GM19467 (cell line): ENCODE results near the gene DCLRE1C.
"Not testable (repeated sequence)": the region's sequence is repeated elsewhere in the genome, so short reads cannot be mapped to it uniquely, and the experiment has no call there.

Experiments
- ATAC-seq: cut with Tn5 transposase; IDR thresholded peaks from one replicate; pipeline ENCODE4 v1.9.1; 2021; ENCODE audit warnings: mild to moderate bottlenecking, moderate library complexity; ENCODE audit not compliant: unreplicated experiment

The DCLRE1C gene

DNA sequence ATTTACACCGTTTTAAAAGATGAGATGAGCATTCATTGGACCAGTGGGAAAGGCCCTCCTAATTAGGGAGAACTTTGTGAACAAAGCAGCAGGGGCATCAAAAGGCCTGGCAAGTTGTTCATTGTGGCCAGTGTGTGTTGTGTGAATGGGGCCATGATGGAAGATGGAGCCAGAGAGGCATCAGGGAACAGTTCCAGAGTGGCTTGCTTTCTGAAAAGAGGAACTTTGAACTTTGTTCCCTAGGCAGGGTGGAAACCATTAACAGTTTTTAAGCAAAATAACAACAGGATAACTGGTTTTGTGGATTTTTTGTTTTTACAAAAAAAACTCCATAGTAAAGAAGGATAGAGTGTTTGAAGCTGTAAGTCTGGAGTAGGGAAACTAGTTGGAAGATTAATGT lies 62.7 kb downstream of the DCLRE1C start:
- ATAC-seq, result no peak

DNA sequence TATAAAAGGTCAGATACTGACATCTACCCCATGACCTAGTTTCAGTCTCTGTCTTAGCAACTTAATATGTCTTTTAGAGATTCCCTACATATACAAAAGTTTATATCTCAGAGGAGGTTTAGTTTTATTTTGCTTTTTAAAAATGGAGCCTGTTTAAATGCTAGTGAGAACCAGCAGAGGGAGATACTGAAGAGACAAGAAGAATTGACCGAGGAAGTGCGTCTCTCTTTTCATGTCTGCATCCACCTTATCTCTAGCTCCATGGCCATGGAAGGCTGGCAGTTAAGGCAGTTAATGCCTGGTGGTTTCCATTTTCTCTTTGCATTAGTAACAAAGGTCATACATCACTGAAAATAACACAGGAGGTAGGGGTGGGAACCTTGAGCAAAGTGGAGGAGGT lies 64.6 kb downstream of the DCLRE1C start:
- no peak for ATAC-seq

DNA sequence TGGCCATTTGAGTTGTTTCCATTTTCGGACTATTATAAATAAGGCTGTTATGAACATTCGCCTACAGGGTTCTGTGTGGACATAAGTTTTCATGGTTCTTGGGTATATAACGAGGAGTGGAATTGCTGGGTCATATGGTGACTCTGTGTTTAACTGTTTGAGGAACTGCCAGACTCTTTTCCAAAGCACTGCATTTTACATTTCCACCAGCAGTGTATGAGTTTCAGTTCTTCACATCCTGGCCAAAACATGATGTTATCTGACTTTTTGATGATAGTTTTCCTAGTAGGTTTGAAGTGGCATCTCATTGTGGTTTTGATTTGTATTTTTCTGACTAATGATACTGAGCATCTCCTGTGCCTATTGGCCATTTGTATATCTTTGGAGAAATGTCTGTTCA lies 69.8 kb downstream of the DCLRE1C start:
- ATAC-seq, result no peak

DNA sequence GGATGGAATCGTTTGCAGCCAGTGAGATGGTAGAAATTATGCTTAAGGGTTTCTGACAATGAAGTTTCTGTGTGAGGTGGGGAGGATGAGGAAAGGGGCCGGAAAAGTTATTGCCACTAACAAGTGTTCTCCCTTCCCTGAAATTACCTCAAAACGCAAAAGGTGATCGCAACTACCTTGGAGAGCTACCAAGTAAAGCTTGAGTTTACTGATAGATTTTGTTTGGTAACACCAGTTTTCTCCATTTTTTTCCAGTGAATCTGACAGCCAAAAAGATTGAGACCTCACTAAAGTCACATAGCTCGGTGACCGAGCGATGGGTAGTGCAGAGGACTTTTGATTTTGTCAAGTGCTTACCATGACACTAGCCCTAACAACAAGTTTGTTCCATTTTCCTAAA lies 73.7 kb downstream of the DCLRE1C start:
- ATAC-seq, result no peak

DNA sequence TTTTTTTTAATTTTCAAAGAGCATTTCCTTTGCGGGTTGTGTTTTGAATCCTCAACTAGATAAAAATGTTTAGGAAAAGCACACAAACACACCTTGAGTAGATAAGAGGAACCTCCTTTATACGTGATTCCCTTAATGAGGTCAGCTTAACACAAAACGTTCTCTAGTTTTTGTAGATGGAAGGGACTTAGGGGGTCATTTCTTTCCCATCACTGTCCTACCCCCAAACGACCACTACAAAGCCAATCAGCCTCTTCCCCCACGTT lies 74.0 kb downstream of the DCLRE1C start:
- no peak for ATAC-seq

DNA sequence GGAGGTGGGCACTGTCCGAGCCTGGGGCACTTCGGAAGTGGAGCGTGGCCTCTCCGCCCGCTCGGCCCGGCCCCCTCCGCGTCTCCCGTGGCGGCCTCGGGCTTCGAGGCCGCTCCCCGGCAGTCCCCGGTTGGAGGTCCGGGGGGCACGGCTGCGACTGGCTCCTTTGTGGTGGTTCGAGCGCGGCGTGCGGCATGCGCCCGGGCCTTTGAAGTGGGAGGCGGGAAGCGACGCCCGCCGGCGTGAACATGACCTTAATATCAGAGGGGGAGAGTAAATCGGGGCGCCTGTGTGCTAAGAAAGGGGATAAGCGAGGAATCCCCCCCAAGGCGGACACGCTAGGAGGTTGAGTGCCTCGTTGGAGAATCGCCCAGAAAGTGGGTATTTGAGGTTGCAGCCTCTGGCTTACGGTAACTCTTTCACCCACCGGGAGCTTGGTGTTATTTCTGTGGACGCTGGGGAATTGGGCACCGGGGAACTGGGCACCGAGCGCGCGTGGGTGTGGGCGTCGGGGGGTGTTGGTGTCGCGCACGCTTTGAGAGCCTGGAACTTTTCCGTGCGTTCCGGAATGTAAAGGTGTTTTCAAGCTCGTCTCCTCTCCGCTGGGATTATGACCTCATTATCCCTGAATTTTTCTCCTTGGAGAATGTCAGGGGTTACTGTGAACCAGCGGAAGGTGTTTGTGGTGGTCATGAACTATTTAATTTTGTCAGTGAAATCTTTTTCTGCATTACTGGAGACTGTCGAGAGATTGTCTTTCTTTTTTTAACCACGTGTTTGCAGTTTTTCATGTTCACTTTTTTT lies 74.6 kb downstream of the DCLRE1C start:
- peak; percentile 11 for ATAC-seq

DNA sequence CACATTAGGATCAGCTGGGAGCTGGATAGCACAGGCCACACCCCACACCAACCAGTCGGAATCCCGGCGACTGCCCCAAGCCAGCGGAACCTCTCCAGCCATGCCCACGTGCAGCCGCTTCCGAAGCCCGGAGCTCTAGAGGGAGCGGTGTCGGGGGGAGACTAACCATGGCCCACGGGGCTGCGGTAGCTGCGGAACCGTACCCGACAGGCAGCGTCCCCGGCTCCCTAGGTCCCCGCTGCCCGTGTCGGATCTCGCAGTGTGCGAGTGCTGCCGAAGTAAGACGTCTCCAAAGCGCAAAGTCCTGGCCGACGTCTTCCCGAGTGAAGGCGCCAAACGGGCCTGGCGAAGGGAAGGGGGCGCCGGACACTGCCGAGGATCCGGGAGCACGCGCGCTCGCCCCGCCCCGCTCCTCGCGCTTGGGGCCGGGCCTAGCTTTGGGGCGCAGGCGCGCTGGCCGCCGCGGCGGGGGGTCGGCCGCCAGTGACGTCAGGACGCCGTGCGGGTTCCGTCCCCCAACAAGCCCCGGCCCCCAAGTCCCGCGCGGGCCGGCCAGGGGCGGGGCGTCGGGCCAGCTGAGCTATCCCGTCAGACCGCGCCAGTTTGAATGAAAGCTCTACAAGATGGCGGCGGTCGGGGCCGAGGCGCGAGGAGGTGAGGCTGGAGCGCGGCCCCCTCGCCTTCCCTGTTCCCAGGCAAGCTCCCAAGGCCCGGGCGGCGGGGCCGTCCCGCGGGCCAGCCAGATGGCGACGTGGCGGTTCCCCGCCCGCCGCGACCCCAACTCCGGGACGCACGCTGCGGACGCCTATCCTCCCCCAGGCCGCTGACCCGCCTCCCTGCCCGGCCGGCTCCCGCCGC lies 75.4 kb downstream of the DCLRE1C start, which contains the start of gene SUV39H2:
SUV39H2 (plus strand) TSS at position 601 of the 858 bp plus-strand sequence; CDS start at position 624, 23 bp downstream.
- peak; percentile 84 for ATAC-seq

DNA sequence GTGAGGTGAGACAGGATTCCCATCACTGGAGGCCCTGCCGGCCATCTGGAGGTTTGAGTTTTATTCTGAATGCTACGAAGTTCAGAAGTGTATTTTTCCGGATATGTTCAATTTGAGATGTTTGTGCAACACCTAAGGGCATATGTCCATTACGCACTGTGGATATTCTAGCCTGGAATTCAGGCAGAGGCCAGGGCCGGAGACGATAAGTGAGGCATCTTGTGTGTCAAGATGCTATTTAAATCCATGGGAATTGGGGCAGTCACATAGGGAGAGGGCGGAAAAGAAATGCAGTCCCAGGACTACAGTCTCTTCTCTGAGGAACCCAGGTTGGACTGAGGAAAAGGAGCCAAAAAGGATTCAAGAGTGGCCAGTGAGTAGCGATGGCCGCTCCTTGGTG lies 77.1 kb downstream of the DCLRE1C start:
- no peak for ATAC-seq

DNA sequence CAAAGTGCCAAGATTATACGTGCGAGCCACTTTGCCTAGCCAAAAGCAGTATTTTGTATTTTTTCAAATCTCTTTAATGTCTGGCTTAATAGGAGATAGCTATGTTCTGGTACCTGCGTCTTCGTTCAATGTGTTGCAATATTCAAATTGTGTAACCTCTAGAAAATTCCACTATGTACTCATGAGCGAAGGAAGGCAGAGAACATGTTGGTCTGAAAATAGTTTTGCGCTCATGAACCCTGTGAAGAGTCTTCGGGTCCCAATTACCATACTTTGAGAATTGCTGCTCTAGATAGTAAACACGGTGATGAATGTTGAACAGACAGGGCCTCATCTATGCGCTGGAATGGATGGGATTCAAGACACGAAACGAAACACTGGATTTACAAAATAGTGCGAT lies 78.0 kb downstream of the DCLRE1C start:
- no peak for ATAC-seq

DNA sequence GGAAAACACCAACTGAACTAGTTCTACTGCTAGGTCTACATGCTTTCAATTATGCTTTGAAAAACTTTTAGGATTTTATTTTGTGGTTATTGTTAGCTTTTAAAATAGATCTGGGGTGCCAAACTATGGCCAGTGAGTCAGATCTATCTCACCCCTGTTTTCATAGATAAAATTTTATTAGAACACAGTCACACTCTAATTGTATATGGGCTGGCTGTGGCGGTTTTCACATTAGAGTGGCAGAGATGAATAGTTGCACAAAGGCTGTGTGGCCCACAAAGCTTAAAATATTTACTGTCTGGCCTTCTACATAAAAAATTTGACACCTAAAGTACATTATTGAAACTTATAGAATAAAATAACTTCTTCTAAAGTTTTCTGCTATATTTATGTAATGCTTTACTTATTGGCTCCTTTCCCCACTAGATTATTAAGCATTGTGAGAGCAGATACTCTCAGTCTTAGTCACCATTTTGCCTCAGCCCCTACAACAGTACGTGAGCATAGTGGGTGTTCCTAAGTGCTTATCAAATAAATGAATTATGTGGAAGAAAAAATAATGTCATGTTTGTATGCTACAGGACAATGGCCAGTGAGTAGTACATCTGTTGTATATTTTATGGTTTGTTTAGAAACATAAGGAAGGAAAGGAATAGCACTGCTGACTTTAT lies 80.7 kb downstream of the DCLRE1C start:
- no peak for ATAC-seq

DNA sequence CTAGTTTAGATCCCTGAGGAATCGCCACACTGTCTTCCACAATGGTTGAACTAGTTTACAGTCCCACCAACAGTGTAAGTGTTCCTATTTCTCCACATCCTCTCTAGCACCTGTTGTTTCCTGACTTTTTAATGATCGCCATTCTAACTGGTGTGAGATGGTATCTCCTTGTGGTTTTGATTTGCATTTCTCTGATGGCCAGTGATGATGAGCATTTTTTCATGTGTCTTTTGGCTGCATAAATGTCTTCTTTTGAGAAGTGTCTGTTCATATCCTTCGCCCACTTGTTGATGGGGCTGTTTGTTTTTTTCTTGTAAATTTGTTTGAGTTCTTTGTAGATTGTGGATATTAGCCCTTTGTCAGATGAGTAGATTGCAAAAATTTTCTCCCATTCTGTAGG lies 89.0 kb downstream of the DCLRE1C start:
- not testable (repeated sequence) for ATAC-seq

DNA sequence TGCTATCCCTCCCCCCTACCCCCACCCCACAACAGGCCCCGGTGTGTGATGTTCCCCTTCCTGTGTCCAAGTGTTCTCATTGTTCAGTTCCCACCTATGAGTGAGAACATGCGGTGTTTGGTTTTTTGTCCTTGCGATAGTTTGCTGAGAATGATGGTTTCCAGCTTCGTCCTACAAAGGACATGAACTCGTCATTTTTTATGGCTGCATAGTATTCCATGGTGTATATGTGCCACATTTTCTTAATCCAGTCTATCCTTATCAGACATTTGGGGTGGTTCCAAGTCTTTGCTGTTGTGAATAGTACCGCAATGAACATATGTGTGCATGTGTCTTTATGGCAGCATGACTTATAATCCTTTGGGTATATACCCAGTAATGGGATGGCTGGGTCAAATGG lies 89.4 kb downstream of the DCLRE1C start:
- not testable (repeated sequence) for ATAC-seq

DNA sequence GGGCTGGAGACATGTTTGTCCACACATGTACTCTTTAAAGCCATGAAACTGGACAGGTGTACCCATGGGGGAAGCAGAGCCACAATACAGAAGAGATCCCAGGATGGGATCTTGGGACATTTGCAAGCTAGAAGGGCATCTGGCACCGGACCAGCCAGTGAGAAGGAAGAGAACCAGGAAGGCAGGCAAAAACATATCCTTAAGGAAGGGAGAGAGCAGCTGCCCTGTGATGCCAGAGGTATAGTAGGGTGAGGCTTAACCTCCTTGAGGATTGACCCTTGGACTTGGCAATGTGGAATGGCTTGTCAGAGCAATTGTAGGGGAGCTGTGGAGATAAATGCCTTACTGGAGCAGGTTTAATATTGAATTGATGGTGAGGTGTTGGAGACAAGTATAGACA lies 93.1 kb downstream of the DCLRE1C start:
- no peak for ATAC-seq

DNA sequence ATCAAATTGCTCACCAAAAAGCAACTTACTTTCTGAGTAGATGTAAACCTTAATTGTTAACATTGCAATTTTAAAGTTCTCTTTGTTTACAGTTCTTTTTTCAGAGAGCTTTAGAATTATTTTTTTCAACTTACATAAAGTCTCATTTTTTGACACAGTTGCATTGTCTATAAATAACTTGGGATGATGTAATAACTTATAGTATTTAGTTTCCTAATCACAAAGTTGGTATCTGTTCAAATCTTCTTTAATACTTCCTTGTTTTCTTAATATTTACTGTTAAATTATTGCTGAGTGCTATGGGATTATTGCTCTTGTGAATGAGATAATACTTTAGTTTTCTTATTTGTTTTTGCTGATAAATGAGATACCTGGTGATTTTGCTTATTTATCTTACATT lies 94.1 kb downstream of the DCLRE1C start:
- no peak for ATAC-seq

DNA sequence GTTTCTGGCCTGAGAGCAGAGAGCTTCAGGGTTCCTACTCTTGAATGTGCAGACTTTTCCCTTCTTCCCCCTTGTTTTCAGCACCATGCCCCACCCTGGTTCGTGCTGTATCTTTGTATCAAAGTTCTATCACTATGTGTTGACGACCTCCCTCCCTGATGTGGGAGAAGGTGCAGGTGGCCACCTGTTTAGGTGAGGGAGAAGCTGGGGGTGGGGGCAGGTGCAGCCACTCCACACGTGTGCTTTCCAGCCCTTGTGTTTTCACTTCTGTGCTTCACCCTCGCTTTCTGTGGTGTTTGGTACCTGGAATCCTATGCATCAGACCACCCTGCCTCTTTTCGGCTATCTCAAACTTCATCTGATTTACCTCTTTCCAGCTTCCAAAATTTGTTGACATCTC lies 94.9 kb downstream of the DCLRE1C start:
- ATAC-seq, result no peak

DNA sequence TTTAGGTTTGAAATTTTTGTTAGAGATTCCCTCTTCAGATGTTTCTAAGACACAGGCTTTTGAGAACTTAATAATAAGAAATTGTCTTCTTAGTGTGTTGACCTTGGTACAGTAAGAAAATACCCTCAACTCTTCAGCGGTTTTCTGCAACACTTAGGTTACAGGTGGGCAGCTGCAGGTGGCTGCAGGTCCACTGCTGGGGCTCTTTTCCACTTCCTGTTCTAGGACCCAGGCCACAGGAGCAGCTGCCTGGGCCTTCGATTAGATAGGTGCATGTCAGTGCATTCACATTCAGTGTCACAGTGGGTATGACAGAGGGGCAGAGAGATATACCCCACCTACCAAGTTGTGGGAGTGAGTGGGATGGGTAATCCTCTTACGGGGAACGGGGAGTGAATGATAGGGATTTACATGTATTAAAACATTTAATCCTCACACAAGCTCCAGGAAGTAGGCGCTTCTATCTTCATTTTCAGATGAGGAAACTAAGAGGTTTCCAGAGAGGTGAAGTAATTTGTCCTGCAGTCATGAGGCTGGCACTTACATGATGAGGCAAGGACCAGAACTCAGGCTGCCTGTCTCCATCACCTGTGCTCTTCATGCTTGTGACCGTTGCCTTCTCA lies 95.4 kb downstream of the DCLRE1C start:
- ATAC-seq, result no peak

DNA sequence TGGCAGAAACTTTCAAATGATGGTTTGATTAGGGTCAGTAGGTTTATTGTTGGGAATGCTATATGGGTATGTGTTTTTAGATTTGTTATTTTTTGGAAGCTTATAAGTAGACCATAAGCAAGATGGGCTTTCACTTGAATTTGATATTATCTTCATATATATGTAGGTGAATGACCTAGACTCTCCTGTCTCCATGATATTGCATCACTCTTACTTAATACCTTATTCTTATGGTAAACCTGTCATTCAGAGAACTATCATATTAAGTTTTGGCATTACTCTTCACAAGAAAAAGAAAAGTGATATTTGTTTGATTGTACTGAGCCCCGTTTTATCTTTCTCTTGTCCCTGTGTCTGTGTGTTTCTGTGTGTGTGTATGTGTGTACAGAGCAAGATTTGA lies 98.4 kb downstream of the DCLRE1C start:
- ATAC-seq, result no peak

DNA sequence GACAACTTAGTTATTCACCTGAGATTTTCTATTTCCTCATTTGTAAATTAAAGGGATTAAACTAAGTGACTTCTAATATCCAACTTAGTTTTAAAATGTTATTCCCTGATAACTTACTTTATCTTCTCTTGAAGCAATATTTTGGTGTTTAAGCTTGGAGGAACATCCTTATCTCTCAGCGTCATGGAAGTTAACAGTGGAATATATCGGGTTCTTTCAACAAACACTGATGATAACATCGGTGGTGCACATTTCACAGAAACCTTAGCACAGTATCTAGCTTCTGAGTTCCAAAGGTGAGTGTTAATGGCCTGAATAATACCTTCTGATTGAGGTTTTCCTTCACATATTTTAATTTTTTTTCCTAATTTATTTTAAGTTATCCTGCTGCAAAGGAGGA lies 101.7 kb downstream of the DCLRE1C start:
- ATAC-seq, result no peak
